ENCODE data around the gene C16orf87. TPM values are rescaled to one million over a fixed set of nuclear protein-coding genes. Genes with fewer than 3 reads are reported as not detected.
"Not testable (repeated sequence)": the region's sequence is repeated elsewhere in the genome, so short reads cannot be mapped to it uniquely, and the experiment has no call there.

Gene C16orf87
- total RNA-seq, 2 donors from 2014 or later: 6.4 to 9.4 TPM

- no peak for DNase-seq (ENCODE audit: low spot score)
- intact Hi-C loops (cut with DNase I): no loop called here
Measured at GRCh38 chr16:46812781-46813540, 18.0 kb downstream of the C16orf87 start.

- intact Hi-C loops (cut with DNase I): no loop called here
- no peak for DNase-seq (ENCODE audit: low spot score)
Measured at GRCh38 chr16:46811682-46812081, 19.3 kb downstream of the C16orf87 start.

- no peak for DNase-seq (ENCODE audit: low spot score)
- intact Hi-C loops (cut with DNase I): no loop called here
Measured at GRCh38 chr16:46808997-46809396, 22.0 kb downstream of the C16orf87 start.

DNA sequence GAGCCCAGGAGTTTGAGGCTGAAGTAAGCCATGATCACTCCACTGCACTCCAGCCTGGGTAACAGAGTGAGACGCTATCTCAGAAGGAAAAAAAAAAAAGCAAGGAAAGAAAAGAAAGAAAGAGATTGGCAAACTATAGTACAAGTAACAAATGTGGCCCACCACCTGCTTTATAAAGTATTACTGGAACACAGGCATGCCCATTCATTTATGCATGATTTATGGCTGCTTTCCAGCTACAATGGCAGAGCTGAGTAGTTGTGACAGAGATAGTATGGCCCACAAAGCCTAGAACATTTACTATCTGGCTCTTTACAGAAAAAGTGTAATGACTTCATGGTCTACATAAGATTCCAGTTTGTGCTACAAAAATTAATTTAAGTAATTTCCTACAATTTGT, 23.6 kb downstream of the C16orf87 start:
- intact Hi-C loops (cut with DNase I): no loop called here
- no peak for DNase-seq (ENCODE audit: low spot score)

DNA sequence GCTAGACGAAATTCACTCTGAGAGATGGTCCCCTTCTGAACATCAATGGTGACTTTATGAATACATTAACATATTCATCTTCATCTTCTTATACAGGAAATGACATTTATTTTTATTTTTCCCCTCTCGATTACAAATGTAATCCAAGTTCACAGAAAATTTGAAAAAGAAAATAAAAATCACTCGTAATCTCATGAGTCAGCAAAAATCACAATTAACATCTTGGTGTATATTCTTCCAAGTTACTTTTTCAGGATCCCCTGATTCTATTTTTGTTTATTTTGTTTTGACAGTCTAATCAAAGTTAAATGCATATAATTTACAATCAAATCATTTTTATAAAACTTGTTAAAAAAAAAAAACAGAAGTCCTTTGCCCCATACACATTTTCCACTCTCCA, 27.6 kb downstream of the C16orf87 start:
- DNase-seq (ENCODE audit: low spot score): no peak
- intact Hi-C loops (cut with DNase I): no loop called here

- DNase-seq (ENCODE audit: low spot score): no peak
- intact Hi-C loops (cut with DNase I): no loop called here
Measured at GRCh38 chr16:46801428-46802049, 29.4 kb downstream of the C16orf87 start.

DNA sequence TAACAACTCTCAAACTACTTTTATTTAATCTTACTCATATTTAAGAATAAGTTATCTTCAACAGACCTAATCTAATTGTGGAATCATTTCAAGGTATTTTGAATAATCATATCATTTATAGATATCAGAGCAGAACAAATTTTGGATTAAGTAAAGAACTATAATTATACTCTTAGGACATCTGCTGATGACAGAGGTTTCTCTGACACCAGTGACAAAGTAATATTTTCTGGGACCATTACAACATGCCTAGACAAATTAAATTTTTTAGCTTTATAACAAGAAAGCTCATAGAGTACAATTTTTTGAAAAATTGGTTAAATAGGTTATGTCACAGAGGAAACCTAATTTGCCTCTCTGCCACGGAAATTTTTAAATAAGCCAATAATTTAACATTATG, 30.5 kb downstream of the C16orf87 start:
- DNase-seq (ENCODE audit: low spot score): no peak
- intact Hi-C loops (cut with DNase I): no loop called here

DNA sequence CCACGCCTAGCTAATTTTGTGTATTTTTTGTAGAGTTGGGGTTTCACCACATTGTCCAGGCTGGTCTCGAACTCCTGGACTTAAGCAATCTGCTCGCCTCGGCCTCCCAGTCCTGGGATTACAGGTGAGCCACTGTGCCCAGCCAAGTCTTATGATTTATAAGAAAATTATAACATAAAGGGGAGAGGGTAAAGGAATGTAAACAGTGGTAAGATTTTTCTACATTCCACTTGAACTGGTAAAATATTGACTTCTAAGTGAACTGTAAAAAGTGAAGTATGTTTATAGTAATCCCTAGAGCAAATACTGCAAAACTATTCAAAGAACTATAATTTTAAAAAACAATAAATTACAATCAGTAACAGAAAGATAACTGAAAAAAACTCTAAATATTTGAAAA, 33.5 kb downstream of the C16orf87 start:
- no peak for DNase-seq (ENCODE audit: low spot score)
- intact Hi-C loops (cut with DNase I): no loop called here

GRCh38 chr16:46796764-46797269, 34.2 kb downstream of the C16orf87 start:
- DNase-seq (ENCODE audit: low spot score): no peak
- intact Hi-C loops (cut with DNase I): no loop called here

GRCh38 chr16:46793841-46794240, 37.1 kb downstream of the C16orf87 start:
- intact Hi-C loops (cut with DNase I): no loop called here
- DNase-seq (ENCODE audit: low spot score): no peak

DNA sequence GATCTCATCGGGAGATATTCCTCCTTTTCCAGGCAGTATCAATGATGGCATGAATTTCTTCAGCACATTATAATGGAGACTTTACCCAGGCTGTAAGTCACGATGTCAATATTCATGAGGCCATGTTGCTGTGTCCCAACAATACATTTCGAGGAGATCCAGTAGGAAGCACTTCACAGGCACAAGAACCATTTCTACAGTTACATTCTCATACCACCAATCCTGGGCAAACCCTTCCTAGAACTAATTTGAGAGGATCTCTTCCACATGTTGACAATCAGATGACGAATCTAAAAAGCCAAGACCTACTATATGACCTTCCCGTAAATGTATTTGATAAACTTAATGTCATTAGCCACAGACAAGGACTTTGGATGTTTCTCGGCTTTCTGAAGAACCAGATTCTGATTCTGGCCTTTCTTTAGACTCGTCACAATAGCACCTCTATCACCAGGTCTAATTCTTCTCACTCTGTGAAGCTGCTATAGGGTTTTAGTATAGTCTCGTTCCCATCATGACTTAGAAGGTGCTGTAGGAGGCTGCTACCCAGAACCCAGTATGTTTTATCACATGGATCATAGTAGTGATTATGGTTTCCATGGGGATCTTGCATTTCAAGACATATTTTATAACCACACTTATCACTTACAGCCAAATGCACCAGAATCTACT, 40.2 kb downstream of the C16orf87 start:
- intact Hi-C loops (cut with DNase I): no loop called here
- no peak for DNase-seq (ENCODE audit: low spot score)

- intact Hi-C loops (cut with DNase I): no loop called here
- peak; percentile 93 for DNase-seq (ENCODE audit: low spot score)
Measured at GRCh38 chr16:46789499-46790414, 41.2 kb downstream of the C16orf87 start.

DNA sequence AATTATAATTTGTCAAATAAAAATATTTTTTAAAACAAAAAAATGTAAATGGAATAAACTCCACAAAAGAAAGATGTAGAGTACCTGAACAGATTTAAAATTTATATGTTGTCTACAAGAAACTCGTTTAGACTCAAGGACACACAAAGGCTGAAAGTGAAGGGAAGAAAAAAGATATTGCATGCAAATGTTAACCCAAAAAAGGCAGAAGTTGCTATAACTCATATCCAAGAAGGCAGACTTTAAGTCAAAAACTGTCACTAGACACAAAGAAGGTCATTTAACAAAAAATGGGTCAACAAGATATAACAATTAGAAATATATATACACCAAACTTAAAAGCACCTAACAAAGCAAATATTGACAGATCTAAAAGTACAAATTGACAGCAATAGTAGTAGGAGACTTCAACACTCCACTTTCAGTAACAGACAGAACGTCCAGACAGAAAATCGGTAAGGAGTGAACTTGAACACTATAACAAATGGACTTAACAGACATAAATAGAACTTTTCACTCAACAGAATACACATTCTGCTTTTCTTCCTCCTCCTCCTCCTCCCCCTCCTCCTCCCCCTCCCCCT, 42.0 kb downstream of the C16orf87 start:
- no peak for DNase-seq (ENCODE audit: low spot score)
- intact Hi-C loops (cut with DNase I): no loop called here

GRCh38 chr16:46787909-46788308, 43.1 kb downstream of the C16orf87 start:
- intact Hi-C loops (cut with DNase I): no loop called here
- DNase-seq (ENCODE audit: low spot score): no peak

DNA sequence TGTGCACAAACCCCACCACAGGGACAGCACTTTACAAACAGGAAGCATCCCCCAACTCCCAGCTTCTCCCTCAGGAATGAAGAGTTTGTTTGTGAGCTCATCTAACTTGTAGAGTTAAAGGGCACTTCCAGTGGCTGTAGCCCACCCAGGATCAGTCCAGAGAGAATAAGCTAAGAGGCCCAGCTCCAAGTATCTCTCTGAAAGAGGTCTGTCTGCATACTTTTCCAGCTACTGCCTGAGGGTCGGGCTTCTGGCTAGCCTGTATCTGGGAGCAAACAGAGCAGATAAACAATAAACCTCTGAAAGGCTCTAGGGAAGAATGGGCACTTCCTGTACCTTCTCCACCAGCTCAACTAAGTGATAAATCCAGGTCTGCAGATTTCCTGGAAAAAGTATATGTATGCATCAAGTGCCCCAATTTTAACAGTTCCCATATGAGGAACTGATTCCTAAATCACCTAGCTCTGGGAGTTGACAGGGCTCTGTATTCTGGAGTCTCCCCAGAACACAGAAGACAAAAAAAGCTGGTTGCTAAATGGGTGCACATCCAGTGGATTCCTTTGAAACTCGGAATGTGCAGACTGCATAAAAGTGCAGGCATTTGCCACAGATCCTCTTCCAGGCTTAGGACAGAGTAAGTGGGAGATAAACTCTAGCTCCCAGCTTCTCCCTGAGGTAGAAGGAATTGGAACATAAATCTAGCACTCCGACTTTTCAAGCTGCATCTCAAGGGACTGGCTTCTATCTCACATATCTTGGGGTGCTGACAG, 45.7 kb downstream of the C16orf87 start:
- no peak for DNase-seq (ENCODE audit: low spot score)
- intact Hi-C loops (cut with DNase I): no loop called here

- intact Hi-C loops (cut with DNase I): not testable (repeated sequence)
Measured at GRCh38 chr16:46784569-46784968, 46.4 kb downstream of the C16orf87 start.

GRCh38 chr16:46783800-46784199, 47.2 kb downstream of the C16orf87 start:
- intact Hi-C loops (cut with DNase I): no loop called here
- no peak for DNase-seq (ENCODE audit: low spot score)

More at GRCh38 chr16:46784569-46784968, 46.4 kb downstream of the C16orf87 start:
- DNase-seq (ENCODE audit: low spot score): not testable (repeated sequence)

- intact Hi-C loops (cut with DNase I): no loop called here
- DNase-seq (ENCODE audit: low spot score): no peak
Measured at GRCh38 chr16:46782320-46782719, 48.7 kb downstream of the C16orf87 start.
